HG03045 (cell line): ENCODE results near the gene INTS2.
"Not testable (repeated sequence)": the region's sequence is repeated elsewhere in the genome, so short reads cannot be mapped to it uniquely, and the experiment has no call there.

Source experiments
- ATAC-seq: cut with Tn5 transposase; IDR thresholded peaks from one replicate; pipeline ENCODE4 v1.9.1; 2021; ENCODE audit warnings: mild to moderate bottlenecking, moderate library complexity; ENCODE audit not compliant: unreplicated experiment

The INTS2 gene, protein sequence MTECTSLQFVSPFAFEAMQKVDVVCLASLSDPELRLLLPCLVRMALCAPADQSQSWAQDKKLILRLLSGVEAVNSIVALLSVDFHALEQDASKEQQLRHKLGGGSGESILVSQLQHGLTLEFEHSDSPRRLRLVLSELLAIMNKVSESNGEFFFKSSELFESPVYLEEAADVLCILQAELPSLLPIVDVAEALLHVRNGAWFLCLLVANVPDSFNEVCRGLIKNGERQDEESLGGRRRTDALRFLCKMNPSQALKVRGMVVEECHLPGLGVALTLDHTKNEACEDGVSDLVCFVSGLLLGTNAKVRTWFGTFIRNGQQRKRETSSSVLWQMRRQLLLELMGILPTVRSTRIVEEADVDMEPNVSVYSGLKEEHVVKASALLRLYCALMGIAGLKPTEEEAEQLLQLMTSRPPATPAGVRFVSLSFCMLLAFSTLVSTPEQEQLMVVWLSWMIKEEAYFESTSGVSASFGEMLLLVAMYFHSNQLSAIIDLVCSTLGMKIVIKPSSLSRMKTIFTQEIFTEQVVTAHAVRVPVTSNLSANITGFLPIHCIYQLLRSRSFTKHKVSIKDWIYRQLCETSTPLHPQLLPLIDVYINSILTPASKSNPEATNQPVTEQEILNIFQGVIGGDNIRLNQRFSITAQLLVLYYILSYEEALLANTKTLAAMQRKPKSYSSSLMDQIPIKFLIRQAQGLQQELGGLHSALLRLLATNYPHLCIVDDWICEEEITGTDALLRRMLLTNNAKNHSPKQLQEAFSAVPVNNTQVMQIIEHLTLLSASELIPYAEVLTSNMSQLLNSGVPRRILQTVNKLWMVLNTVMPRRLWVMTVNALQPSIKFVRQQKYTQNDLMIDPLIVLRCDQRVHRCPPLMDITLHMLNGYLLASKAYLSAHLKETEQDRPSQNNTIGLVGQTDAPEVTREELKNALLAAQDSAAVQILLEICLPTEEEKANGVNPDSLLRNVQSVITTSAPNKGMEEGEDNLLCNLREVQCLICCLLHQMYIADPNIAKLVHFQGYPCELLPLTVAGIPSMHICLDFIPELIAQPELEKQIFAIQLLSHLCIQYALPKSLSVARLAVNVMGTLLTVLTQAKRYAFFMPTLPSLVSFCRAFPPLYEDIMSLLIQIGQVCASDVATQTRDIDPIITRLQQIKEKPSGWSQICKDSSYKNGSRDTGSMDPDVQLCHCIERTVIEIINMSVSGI

DNA sequence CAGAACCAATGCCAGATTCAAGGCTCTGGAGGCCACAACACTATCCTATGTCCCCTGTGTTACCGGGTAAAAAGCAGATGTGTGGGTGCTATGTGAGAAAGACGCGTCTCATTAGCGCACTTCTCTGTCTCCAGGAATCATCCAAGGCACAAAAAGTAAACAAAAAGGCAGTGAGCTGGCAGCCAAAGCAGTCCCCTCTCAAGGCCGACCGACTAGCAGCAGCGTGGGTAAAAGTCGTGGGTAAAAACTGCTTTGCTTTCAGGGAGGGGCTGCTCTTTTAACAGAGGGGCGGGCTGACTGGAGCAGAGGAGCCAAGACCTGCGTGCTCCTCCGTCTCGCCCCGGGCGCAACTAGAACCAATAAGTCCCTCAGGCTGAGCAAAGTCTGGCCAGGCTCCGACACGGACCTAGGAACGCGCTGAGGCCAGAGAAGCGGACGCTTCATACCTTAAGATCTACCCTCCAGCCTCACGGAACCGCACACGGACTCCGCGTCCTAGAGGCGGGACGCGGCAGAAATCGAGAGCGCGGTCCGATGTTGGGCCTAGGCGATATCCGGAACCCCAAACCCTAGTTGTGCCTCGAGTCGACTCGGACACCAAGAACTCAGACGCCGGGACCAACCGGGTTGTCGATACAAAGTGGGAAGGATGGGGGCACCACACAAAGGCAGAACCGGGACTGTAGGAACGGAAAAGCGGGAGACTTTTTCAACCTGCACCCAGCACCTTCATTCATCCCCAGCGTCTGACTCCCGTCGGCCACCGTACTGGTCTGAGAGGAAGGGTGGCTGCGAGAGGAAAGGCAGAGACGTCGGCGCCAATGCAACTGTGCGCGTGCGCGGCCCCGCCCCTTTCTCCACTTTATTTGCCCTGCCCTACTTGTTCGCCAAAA is at the start of gene INTS2:
Gene INTS2, minus strand, starts transcription at position 775 of the 893 bp plus-strand sequence. CDS start 1,338 bp downstream, outside the sequence.
- peak; percentile 74 for ATAC-seq

DNA sequence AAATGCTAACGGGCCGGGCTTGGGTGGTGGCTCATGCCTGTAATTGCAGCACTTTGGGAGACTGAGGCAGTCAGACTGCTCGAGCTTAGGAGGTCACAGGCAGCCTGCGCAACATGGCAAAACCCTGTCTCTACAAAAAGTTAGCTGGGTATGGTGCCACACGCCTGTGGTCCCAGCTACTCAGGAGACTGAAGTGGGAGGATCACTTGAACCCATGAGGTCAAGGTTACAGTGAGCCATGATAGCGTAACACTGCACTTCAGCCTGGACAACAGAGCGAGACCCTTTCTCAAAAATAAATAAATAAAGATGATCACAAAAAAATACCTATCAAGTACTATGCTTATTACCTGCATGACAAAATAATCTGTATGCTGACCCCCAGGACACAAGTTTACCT is 46.3 kb upstream of the INTS2 start:
- no peak for ATAC-seq

DNA sequence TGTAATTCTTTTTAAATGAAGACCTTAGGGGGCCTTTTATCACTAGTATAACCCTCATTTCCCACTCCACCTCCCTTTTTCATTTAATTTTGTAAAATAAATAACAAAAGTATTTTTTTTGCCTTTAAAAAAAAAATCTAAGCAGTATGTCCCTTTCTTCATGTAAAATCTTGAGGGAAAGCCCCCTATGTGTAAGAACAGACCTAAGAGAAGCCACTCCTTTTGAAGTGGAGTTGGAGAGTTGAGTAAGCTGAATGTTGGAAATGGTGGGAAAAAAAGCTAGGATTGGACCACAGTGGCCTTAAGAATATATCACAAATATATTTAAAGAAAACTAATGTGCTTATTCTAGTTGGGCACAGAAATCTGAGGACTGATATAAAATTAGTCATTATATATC is 44.5 kb upstream of the INTS2 start:
- no peak for ATAC-seq

DNA sequence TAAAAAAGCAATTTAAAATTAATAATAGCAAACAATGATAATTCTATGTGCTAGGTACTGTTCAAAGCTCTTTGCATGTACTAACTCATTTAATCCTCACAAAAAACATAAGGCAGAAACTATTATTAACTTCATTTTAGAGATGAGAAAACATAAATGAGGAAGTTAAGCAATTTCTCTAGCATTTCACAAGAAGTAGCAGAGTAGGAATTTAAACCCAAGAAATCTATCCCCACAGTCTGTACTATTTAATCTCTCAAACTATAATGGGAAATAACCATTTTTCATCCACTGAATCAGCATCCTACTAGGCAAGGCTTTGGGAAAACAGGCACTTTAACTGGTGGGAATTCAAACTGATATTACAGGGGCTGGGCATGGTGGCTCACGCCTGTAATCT is 42.2 kb upstream of the INTS2 start:
- ATAC-seq, result no peak

DNA sequence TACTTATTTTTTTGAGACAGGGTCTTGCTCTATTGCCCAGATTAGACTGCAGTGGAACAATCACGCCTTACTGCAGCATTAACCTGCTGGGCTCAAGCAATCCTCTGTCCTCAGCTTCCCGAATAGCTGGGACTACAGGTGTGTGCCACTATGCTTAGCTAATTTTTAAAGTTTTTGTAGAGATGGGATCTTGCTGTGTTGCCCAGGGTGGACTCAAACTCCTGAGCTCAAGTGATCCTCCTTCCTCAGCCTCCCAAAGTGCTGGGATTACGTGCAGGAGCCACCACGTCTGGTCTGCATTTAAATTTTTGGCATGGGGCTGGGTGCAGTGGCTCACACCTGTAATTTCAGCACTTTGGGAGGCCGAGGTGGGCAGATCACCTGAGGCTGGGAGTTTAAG is 41.0 kb upstream of the INTS2 start:
- no peak for ATAC-seq

DNA sequence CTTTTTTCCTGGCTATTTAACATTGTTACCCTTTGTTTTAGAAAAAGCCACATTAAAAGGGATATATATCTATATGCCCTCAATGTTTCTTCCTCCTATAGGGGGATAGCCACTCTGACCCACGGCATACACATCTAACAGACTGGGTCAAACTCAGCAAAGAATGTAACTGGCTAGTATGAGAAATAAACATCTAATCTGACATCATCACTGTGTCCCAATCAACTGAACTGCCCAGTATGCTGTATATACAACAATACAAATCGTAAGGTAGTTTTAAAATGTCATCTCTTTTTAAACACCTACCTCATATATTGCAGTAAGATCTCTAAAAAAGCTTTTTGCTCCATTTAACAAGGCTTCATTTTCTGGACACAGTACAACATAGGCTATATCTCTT is 39.9 kb upstream of the INTS2 start:
- ATAC-seq, result no peak

DNA sequence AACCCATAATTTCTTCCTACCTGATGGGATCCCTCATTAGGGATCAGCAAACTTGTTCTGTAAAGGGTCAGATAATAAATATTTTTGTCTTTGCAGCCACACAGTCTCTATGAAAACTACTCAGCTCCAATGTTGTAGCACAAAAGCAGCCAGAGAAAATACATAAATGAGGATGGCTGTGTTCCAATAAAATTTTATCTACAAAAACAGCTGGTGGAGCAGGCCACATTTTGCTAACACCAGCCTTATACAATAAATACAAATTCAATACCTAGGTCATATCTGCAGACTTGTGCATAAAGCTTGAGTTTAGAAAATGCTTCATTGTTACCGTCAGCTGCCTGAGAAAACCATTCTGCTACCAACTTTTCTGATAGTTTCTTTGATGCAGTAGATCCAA is 38.4 kb upstream of the INTS2 start:
- no peak for ATAC-seq

DNA sequence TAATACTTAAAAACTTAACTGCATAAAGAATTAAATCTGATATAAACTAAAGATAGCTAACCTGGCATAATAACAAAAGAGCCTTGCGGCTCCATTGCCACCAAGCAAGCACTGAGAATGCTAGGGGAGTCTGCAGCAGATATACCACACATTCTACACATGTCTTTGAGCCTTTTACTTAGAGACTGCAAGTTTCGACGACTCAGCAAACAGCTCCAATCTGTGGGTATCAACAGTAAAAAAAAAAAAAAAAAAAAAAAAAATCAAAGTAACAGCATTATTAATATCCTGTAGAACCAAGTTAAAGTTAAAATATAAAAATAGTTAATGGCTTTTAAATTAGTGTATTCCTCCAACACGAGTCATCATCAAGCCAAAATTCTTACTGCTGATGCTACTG is 27.8 kb upstream of the INTS2 start:
- ATAC-seq, result no peak

DNA sequence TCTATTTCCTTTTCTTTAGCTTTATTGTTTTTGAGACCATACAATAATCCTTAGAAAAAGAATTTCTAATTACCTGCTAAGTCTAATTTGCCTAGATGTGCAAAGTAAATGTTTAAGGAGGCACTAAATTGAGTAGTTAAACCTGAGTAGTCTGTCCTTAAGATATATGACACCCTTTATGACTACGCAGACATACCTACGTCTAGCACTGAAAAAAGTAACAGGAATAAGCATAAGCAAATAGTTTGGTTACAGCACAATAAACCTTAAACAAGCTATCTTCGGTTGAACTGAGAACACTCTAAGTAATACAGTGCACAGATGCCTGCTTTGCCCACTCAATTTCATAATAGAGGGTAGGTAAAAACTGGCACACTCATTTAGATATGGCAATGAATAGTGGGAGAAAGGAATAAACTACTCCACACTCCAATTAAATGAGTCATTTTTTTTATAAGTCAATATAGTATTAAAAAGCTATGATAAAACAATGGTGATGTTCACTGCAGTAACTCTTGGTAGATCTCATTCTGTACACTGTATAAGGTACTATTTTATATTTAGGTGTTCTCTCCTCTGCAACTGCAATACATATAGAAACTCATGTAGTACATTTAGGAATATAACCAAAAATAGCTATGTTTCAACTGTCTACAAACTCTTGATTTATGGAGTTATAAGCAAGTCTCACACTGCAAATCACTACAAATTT is 19.7 kb upstream of the INTS2 start:
- no peak for ATAC-seq

DNA sequence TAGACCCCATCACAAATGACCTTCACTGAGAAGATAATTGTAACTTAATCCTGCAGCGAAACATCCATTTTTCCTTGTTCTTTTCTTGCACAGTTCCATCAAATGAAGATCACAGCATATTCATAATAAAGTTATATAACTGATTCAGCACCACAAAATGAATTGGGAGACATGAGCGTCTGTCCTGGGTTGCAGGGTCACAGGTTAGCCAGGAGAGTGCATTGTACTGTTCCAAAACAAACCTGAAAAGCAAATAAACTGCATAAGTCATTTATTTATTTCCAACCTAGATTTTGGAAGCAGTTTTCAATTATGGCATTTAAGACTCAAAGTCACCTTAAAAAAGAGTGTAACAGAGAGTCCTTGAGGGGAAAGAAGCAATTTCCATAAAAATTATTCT is 18.6 kb upstream of the INTS2 start:
- no peak for ATAC-seq

DNA sequence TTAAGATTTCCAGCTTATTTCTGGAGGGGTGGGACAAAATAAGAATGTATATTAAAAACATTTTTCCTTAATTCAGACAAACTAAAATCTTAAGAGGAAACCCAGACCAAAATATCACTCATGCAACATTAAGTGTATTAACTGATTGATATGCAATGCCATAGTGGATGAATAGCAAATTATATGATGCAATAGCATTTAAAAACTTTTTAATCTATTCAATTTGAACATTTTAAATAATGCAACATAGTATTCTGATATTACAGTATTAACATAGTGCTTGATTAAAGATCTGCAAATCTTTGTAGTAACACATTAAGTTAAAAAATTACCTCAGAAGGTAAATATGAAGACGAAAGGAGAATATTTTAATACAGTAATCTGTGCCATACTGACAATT is 15.3 kb upstream of the INTS2 start:
- no peak for ATAC-seq

DNA sequence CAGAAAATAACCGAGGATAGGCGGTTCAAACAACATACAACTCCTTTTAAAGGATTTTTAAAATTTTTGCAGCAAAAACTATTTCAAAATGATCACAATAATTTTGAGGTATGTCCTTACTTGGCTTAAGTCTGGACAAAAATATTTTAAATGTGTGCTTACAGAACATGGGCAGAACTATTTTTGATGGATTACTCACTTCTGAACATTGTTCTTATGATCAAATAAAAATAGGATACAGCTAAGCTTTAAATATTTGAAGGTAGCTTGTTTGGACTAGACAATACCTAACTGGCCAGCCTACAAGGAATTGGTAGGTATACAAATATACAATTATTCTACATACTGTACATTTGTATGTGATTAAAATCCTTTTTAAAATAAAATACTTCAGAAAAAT is 14.3 kb upstream of the INTS2 start:
- ATAC-seq, result no peak

DNA sequence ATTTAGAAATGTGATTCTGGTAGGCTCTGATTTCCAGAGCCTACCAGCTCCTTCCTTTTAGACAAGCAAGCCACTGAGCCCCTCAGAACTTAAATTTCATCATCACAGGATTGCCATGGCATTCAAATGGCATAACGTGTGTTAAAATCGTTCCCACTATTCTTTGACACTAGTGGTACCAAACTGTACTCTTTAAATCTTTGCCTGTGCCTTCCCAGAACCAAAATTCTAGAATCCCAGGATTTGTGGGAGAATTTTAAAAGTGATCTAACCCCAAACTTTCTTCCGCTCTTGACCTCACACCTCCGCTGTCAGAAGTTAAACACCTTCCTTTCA is 287 bp upstream of the INTS2 start:
- peak; percentile 3 for ATAC-seq

DNA sequence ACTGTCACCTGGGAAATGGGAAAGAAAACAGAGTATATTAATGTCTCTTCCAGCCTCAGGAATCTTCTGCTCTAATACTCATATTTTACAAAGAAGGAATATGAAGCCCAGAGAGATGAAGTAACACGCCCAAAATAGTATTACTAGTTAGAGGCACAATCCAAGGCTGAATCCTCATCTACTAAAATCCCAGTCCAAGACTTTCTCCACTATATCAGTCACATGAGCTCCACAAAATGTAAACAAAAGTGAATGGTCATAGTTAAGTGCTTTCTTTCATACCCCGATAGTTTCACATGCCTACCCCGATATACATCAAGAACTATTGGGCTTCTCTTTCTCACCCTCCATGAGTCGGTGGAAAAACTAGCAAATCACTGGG is 965 bp downstream of the INTS2 start:
- ATAC-seq, result no peak

DNA sequence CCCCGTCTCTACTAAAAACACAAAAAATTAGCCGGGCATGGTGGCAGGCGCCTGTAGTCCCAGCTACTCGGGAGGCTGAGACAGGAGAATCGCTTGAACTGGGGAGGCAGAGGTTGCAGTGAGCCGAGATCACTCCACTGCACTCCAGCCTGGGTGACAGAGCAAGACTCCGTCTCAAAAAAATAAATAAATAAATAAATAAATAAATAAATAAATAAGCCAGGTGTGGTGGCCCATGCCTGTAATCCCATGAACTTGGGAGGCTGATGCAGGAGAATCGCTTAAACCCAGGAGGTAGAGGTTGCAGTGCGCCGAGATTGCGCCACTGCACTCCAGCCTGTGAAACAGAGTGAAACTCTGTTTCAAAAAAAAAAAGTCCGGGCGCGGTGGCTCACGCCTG is 12.6 kb downstream of the INTS2 start:
- not testable (repeated sequence) for ATAC-seq

DNA sequence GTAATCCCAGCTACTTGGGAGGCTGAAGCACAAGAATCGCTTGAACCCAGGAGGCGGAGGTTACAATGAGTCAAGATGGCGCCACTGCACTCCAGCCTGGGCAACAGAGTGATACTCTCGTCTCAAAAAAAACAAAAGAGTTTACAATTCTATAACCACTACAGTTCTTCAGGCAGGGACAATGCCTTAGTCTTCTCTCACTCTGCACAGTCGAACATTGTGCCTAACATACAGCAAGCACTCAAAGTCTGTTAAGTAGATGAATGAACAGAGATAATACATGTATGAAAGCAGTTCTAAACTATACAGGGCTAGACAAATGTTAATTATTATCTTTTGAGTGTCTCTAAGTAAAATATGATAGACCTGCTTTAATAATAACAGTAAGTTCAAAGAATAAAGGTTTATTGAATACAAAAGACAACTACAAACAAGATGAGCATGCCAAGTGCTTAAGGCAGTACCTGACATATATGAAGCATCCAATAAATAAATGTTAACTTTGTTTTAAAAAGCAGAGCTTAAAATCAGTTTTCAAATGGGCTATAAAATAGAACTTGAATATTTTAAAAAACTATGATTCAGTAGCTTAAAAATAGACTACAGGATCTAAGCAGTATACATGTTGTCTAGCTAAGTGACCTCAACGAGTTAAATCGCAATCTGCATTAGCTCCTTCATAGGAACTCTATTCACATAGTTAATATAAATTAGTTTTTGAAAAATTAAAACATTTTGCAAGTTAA is 19.3 kb downstream of the INTS2 start:
- ATAC-seq, result no peak

DNA sequence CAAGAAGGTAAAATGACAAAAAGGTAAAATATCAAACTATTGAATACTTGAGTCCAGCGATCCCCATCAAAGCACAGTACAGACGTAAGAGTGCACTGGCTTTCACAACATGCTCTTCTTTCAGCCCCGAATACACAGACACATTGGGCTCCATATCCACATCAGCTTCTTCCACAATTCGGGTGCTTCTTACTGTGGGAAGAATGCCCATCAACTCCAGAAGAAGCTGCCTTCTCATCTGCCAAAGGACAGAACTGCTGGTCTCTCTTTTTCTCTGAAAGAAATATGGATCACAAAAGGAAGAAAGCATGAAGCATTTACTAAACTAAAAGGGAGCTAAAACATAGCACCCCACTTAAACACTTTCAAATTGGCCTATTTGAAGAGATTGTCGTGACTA is 20.4 kb downstream of the INTS2 start:
- ATAC-seq, result no peak

DNA sequence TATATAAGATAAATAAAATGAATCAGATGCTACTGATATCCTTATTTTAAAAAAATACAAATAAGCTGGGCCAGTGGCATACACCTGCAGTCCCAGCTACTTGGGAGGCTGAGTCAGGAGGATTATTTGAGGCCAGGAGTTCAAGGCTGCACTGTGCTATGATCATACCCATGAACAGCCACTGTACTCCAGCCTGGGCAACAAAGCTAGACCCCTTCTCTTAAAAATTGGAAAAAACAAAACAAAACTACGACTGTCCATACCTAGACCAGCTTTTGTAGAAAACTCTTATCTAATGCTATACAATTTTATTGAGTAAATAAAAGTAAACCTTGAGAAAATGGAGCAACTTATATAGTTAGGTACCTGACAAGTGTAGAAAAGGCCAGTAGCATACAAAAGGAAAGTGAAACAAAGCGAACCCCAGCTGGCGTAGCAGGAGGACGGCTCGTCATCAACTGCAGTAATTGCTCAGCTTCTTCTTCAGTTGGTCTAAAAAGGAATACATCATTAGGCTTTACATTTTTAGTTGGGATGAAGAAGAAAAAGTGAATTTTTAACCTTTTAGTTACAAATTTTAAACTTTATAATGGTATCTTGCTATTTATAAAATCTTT is 23.6 kb downstream of the INTS2 start:
- ATAC-seq, result peak; percentile 72

DNA sequence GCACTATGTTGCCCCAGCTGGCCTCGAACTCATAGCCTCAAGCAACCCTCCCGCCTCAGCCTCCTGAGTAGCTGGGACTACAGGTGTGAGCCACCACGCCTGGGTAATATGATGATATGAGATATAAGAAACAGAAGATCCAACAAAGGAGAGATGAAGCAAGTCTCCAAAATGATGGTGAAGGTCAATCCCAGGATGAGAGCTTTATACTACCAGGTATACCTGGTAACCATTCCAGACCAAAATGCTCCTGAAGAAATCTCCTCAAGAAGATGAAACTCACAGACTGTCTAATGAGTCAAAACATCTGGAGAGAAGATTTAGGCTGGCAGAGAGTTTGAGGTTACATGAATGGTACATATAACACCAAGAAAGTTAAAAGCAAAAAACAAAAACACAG is 24.5 kb downstream of the INTS2 start:
- no peak for ATAC-seq
